Right lung (tissue), 5 donors: ENCODE measurements around the gene POMT1. TPM values are rescaled to one million over a fixed set of nuclear protein-coding genes. Genes with fewer than 3 reads are reported as not detected.
A peak's percentile ranks its signal among the peaks of the same experiment; 100 is the strongest.

Experiments
- DNase-seq, 2 donors: peaks; one replicate each; pipeline ENCODE4 v3.0.0-alpha.2; 2013
- polyA plus RNA-seq, 5 donors: library from polyadenylated mRNA; unstranded; fragments of 120-200 nt; gene quantifications; one replicate each; pipeline versions ENCODE4 v1.2.1 to v1.2.3, GENCODE V29; 2013; ENCODE audit warnings: inconsistent platforms in 1 of 5, low replicate concordance in 1 of 5; ENCODE audit not compliant: insufficient read length in 5 of 5, insufficient read depth in 1 of 5

The POMT1 gene
- polyA plus RNA-seq, 5 donors, result 32.7 to 52.6 (median 36.0) TPM

- DNase-seq, result no peak
These were observed 26.6 kb upstream of the POMT1 start for GRCh38 chr9:131475956-131476776.

GRCh38 chr9:131476777-131477345 is 25.9 kb upstream of the POMT1 start:
- DNase-seq, result no peak

- no peak for DNase-seq
These were observed 25.4 kb upstream of the POMT1 start for GRCh38 chr9:131477367-131477766.

DNA sequence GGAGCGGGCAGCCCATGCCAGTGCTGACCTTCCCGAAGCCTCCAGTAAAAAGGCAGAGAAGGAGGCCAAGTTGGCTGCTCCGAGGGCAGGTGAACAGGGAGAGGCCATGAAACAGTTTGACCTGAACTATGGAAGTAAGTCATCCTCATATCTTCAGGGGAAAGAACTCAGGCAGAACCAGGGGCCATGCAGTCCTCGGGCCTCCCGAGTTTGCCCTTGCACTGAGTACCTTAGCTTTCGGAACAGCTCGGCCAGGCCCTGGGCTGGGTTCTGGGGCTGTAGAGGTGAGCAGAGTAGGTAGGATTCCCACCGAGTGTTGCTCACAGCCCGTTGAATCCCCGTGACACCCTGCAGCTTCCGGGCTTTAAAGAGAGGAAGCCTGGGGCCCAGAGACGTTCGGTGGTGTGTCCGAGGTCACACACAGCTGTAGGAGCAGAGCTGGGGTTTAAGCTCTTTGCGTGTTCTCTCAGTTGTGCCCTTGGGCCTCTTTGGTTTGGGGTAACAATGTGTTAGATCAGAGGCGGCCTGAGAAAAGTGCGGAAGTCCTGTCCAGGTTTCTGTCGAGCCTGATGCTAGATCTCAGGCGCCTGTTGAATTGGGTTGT is 24.8 kb upstream of the POMT1 start:
- DNase-seq, result no peak

GRCh38 chr9:131478421-131478868 is 24.3 kb upstream of the POMT1 start:
- peak in 1 of 2 donors; percentile 17 for DNase-seq

DNA sequence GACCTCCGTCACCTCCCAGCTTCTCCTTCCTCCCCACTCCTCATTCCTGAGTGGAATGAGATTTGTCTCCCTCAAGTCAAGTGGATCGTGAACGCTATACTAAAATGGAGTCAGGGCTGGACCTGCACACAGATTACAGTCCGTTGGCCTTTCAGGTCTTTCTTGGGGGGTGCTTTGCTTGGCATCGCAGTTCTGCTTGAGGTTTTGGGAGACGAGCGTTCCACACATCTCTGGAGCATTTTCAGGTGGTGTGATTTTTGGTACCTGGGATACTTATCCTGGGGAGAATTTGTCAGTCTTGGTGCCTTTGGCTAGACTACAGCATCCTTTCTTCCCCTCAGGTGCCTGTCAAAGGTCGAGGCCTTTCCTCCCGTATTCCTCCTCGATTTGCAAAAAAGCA is 23.8 kb upstream of the POMT1 start:
- no peak for DNase-seq

GRCh38 chr9:131480258-131480657 is 22.5 kb upstream of the POMT1 start:
- no peak for DNase-seq

DNA sequence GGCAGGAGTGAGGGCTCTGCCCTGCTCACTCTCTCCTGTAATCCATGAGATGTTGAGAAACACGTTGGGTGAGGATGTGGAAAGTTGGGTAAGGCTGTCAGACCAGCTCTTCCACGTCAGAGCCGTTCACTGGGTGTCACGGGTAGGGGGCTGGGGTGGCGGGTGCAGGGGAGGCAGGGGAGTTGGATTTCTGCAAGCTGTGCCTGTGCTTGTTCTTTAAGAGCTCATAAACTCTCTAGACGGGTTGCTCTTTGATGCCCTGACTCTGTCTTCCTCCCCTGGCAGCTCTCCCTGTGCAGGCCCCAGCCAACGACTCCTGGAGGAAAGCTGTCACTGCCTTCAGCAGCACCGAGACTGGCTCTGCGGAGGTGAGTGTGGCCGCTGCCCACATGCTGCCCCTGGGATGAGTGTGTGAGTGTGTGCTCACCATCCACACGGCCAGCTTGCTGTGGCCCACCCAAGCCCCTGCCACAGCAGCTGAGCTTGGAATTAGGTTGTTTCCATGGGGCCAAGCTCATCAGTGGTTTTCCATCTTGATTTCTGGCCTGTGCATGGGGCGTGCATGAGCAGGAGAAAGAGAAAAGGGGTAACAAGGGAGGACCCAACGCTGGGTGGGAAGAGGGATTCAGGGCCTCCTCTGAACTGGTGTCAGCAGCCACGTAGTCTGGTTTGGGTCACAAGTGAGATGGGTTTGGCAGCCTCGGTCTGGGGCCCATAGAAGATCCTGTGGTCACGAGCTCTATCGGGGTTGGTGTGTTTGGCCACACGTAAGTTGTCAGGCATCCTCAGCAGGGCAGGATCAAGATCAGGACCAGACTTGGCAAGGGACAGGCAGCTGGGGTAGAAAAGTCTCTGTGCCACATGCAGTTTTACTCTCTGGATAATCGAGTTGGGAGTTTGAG is 21.0 kb upstream of the POMT1 start:
- no peak for DNase-seq

DNA sequence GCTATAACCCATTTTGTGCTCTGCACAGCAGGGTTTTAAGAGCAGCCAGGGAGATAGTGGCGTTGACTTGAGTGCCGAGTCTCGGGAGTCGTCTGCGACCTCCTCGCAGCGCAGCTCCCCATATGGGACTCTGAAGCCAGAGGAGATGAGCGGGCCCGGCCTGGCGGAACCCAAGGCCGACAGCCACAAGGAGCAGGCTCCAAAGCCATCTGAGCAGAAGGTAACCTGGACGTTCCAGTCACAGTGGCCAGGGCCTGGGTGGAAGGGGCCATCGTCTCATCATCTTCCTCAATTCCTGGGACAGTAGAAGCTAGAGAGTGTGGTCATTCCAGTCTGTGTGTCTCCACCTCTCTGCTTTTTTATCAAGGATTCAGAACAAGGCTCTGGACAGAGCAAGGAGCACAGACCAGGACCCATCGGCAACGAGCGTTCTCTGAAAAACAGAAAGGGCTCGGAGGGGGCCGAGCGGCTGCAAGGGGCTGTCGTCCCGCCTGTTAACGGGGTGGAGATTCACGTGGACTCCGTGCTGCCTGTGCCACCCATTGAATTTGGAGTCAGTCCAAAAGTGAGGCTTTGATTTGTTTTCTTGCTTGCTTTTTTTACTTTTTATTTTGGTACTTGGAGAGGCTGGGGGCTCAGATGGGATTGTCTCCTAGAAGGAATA is 20.2 kb upstream of the POMT1 start:
- DNase-seq, result no peak

DNA sequence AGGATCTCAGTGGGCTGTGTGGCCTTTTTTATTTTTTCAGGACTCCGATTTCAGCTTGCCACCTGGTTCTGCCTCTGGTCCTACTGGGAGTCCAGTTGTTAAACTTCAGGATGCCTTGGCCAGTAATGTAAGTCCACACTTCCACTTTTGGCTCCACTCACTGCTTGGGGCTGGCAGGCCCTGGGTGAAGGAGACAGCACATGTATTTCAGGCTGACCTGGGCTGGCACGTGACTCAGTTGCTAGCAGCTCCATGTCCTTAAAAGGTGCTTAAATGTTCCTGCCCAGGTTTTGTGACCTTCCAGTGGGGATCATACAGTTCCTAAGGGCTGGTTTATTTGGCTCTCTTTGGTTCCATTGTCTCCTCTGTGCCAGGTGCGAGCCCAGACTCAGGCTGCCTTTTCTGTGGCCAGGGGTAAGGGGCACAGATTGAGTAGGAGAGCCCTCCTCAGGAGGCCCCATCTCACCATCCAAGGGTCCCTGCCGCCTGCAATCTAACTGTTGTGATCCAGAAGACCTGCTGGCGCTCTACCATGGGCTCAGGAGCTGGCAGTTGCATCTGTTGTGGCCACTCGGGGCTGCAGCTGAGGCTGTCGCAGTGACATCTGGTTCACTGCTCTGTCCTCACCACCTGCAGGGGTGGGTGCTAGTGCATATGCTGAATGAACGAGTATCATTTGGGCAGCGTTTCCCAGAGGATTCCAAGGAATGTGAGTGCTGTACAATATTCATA is 19.2 kb upstream of the POMT1 start:
- no peak for DNase-seq

- no peak for DNase-seq
These were observed 18.7 kb upstream of the POMT1 start for GRCh38 chr9:131484051-131484445.

GRCh38 chr9:131484560-131485185 is 18.0 kb upstream of the POMT1 start:
- no peak for DNase-seq

DNA sequence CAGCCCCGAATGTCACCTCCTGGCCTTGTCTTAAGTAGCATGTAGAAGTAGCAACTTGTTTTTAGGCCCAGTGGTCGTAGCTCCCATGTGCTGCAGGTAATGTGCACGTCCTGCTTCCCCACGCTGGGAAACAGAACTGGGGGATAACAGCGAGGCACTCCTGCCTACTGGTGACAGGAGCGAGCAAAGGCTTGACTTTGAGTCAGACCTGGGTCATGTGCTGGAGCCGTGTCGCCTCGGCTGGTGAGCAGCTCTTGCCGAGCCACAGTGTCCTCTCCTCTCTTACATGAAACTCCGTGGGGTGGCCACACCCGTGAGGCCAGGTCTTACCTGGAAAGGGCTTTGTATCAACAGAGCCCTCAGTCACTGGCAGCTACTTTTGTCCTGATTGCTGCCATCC is 17.5 kb upstream of the POMT1 start:
- no peak for DNase-seq

DNA sequence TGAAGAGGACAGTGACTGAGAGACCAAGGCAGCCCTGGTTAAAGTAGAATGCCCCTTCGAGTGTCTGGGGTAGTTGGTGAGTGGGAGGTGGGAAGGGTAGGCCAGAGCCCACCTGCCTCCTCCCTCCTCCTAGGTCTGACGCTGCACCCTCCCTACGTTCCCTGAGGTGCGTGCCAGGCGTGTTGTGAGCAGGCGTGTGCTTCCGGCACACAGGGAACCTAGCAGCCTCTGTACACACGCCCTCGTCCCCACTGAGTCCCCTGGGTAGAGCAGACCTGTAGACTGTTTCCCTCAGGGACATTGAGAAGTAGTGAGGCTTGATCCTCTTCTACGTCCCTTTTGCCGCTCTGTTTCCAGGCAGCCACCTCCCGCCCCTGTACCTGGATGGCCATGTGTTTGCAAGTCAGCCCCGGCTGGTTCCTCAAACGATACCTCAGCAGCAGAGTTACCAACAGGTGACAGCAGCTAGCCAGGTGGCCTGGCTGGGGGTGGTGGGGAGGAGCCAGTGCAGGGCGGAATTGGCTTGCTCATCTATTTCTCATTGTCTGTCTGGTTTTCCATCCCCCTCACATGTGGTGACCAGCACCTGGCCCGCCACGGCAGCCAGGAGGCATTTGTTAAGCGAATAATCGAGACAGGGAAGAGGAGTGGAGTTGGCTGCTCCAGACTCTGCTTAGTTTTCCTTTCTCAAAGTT is 16.8 kb upstream of the POMT1 start:
- DNase-seq, result no peak

DNA sequence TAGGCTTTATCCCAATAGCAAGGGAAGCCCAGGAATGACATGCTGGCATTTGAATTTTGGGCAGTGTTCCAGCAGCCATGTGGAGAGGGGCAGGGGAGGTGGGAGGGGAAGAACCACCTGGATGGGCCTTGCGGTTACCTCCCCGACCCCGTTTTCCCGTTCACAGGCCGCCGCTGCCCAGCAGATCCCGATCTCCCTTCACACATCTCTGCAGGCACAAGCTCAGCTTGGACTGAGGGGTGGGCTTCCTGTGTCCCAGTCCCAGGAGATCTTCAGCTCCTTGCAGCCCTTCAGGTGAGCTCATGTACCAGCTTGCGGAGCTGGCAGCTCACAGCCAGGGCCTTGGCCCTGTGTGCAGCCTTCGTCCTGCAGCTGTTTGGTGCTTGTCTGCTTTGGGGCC is 15.7 kb upstream of the POMT1 start:
- DNase-seq, result no peak

GRCh38 chr9:131487621-131488031 is 15.1 kb upstream of the POMT1 start:
- DNase-seq, result no peak

GRCh38 chr9:131490514-131490913 is 12.2 kb upstream of the POMT1 start:
- DNase-seq, result peak in 1 of 2 donors; percentile 30

GRCh38 chr9:131491001-131491710 is 11.6 kb upstream of the POMT1 start:
- no peak for DNase-seq

- no peak for DNase-seq
These were observed 10.6 kb upstream of the POMT1 start for GRCh38 chr9:131492070-131492469.
